NCI-H2107 (cell line): Measurements from ENCODE around the gene SLAMF6.
"Not testable (repeated sequence)": the region's sequence is repeated elsewhere in the genome, so short reads cannot be mapped to it uniquely, and the experiment has no call there.

ENCODE experiments used
- DNase-seq: peaks from one replicate; lab custom pipeline; 2025; lab: John Stamatoyannopoulos, UW

The SLAMF6 gene

DNA sequence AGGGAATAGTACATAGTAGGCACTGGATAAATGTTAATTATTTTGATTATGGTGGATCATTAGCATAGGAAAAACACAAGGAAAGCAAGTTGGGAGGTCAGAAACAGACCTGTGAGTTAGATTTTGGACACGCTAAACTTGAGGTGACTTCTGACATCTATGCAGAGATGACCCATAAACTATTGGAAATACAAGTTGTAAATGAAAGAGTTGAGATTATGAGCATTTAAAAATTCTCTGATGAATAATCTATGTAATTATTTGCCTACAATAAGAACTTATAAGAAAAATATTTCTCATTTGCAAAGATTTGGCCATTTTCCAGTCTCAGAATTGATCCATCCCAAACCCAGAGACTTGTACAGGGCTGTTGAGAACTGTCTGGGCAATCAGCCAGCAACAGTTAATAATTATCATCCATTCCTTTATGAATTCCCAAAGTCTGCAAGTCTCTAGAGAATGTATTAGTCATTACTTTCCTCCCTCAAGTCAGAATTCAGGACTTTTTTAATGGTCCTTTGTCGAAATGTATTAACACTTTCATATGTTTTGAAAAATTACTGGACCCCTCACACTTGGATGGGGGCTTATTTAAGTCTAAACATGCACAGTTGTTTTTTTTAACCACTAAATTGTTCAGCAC, 19.4 kb upstream of the SLAMF6 start:
- no peak for DNase-seq

- DNase-seq, result no peak
Measured at GRCh38 chr1:160541622-160542302, 18.7 kb upstream of the SLAMF6 start.

DNA sequence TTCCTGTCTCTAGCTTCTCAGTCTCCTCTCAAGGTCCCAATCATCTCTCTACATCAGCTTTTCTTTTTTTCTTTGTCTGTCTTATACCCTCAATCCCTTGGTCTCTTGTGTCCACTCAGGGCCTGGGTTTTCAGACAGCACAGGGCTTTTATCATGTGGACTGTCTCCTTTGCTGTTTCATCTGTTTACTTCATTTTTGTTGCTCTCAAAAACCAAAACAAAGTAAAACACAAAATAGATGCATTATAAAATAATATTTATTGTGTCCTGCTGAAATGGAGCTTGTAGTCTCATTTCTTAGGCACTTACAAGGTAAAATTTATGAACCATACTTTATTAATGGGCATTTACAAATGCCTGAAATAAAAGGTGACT, 17.8 kb upstream of the SLAMF6 start:
- no peak for DNase-seq

- peak; percentile 54 for DNase-seq
Measured at GRCh38 chr1:160539990-160540858, 17.2 kb upstream of the SLAMF6 start.

- no peak for DNase-seq
Measured at GRCh38 chr1:160539684-160539989, 16.6 kb upstream of the SLAMF6 start.

- no peak for DNase-seq
Measured at GRCh38 chr1:160538985-160539651, 16.1 kb upstream of the SLAMF6 start.

GRCh38 chr1:160537714-160538665, 14.9 kb upstream of the SLAMF6 start:
- no peak for DNase-seq

- no peak for DNase-seq
Measured at GRCh38 chr1:160534823-160535605, 12.0 kb upstream of the SLAMF6 start.

- DNase-seq, result not testable (repeated sequence)
Measured at GRCh38 chr1:160532557-160532813, 9.4 kb upstream of the SLAMF6 start.

DNA sequence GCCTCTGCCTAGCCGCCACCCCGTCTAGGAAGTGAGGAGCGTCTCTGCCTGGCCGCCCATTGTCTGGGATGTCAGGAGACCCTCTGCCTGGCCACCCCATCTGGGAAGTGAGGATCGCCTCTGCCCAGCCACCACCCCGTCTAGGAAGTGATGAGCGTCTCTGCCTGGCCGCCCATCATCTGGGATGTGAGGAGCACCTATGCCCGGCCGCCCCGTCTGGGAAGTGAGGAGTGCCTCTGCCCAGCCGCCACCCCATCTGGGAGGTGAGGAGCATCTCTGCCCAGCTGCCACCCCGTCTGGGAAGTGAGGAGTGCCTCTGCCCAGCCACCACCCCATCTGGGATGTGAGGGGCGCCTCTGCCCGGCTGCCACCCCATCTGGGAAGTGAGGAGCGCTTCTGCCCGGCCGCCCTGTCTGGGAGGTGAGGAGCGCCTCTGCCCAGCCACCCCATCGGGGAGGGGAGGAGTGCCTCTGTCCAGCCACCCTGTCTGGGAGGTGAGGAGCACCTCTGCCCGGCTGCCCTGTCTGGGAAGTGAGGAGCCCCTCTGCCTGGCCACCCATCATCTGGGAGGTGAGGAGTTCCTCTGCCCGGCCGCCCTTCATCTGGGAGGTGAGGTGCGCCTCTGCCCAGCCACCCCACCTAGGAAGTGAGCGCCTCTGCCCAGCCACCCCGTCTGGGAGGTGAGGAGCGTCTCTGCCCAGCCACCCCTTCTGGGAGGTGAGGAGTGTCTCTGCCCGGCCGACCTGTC, 8.9 kb upstream of the SLAMF6 start:
- DNase-seq, result not testable (repeated sequence)

DNA sequence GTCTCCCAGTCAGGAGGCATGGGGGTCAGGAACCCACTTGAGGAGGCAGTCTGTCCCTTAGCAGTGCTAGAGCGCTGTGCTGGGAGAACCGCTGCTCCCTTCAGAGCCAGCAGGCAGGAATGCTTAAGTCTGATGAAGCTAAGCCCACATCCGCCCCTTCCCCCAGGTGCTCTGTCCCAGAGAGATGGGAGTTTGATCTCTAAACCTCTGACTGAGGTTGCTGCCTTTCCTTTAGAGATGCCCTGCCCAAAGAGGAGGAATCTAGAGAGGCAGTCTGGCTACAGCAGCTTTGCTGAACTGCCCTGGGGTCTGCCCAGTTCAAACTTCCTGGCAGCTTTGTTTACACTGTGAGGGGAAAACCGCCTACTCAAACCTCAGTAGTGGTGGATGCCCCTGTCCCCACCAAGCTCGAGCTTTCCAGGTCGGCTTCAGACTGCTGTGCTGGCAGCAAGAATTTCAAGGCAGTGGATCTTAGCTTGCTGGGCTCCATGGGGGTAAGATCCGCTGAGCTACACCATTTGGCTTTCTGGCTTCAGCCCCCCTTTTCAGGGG, 6.4 kb upstream of the SLAMF6 start:
- not testable (repeated sequence) for DNase-seq

DNA sequence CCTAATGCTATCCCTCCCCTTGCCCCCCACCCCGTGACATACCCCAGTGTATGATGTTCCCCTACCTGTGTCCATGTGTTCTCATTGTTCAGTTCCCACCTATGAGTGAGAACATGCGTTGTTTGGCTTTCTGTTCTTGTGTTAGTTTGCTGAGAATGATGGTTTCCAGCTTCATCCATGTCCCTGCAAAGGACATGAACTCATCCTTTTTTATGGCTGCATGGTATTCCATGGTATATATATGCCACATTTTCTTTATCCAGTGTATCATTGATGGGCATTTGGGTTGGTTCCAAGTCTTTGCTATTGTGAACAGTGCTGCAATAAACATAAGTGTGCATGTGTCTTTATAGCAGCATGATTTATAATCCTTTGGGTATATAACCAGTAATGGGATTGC, 734 bp upstream of the SLAMF6 start:
- DNase-seq, result not testable (repeated sequence)

GRCh38 chr1:160522136-160522535, 919 bp downstream of the SLAMF6 start:
- no peak for DNase-seq

DNA sequence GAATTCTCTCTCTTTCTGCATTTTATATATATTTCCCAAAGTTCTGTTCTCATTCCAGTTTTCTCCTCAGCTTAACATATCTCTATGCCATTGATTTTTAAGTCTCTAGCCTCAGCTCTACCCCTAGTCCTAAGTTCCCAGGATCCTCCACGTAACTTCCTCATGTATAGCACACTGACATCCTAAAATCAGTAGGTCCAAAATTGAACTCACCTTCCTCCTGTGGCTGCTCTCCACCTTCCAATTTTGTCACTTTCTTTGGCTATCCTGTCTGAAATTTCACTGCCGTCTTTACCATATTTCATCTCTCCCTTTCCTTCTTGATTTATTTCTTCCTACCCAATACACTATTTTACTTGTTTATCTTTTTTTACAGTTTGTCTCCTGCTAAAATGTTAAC, 1.5 kb downstream of the SLAMF6 start:
- no peak for DNase-seq

DNA sequence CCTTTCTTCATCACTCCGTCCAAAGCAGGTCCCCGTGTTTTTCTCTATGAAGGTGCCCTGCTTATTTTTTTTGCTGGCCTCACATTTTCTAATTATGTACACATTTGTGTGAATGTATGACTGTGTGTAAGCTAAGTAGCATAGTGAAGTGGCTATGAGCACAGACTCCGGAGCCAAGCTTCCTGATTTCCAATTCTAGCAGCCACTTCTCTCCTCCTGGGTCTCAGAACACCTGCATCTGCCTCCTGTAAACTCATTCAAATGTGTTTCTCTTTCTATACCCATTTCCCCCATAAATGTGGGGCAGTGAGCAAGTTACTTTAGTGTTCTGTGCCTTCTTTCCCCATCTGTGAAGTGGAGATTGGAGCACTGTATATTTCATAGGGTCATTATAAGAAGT, 2.1 kb downstream of the SLAMF6 start:
- no peak for DNase-seq

GRCh38 chr1:160520582-160520981, 2.5 kb downstream of the SLAMF6 start:
- DNase-seq, result no peak

DNA sequence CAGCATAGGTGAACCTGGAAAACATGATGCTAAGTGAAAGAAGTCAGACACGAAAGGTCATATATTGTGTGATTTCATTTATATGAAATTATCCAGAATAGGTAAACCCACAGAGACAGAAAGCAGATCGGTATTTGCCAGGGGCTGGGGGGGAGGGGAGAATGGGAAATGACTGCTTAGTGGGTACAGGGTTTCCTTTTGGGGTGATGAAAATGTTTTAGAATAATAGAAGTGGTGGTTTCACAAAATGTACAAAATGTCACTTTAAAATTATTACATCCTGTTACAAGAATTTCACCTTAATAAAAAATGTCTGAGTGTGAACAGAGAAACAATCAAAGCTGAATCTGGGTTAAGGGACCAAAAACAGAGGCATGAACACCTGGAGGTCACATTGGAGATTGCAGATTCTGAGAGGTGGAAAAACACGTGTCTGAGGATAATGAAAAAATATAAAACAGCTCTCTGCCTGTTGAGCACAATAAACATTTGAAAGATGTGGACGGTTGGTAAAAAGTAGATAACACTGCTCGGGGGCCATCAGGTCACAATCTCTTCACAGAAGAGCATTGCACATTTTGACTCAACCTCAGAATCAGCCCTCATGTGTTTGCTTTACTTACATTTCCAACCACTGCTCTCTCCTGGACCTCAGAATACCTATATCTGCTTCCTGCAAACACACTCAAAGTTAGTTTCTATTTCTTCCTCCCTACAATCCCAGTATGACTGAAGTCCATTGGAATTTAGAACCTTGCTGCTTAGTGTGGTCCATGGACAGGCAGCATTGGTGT, 3.2 kb downstream of the SLAMF6 start:
- DNase-seq, result no peak

DNA sequence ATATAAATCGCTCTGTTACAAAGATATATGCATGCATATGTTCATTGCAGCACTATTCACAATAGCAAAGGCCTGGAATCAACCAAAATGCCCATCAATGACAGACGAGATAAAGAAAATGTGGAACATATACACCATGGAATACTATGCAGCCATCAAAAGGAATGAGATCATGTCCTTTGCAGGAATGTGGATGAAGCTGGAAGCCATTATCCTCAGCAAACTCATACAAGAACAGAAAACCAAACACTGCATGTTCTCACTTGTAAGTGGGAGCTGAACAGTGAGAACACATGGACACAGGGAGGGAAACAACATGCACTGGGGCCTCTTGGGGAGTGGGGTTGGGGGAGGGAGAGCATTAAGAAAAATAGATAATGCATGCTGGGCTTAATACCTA, 5.5 kb downstream of the SLAMF6 start:
- not testable (repeated sequence) for DNase-seq

DNA sequence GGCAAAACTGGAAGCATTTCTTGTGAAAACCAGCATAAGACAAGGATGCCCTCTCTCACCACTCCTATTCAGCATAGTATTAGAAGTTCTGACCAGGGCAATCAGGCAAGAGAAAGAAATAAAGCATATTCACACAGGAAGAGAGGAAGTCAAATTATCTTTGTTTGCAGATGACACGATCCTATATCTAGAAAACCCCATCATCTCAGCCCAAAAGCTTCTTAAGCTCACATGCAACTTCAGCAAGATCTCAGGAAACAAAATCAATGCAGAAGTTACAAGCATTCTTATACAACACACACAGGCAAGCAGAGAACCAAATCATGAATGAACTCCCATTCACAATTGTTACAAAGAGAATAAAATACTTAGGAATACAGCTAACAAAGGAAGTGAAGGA, 7.1 kb downstream of the SLAMF6 start:
- DNase-seq, result not testable (repeated sequence)
